ENCODE measurements around the gene KRT73. TPM values are rescaled to one million over a fixed set of nuclear protein-coding genes. Genes with fewer than 3 reads are reported as not detected.

Gene KRT73
- total and polyA plus RNA-seq, 2 experiments from 2014 or later, result not detected

- no peaks in the 10 kb centered on the region for H3K4me1 ChIP-seq (ENCODE audit: insufficient read depth)
- no peaks in the 10 kb centered on the region for H4K20me1 ChIP-seq (ENCODE audit: insufficient read depth, poor library complexity, severe bottlenecking)
- no peak overlapping the region for H3K27ac ChIP-seq
- peaks cover 10% of the 10 kb centered on the region for H3K27me3 ChIP-seq
- 98% methylated on average over 10 of the region's 10 CpGs for WGBS (ENCODE audit: low lambda C conversion rate, missing lambda C conversion rate)
- H3K4me2 ChIP-seq, result no peak overlapping the region
- H3K79me2 ChIP-seq, result no peaks in the 10 kb centered on the region
- H2AFZ ChIP-seq, result no peak overlapping the region
- TF ChIP-seq CTCF (IDR thresholded peaks at IDR 0.05; ENCODE audit: poor library complexity) (no peak), EZH2phosphoT487 (IDR thresholded peaks at IDR 0.05; ENCODE audit: low read depth, severe bottlenecking, unreplicated experiment) (no peak), EZH2 (IDR thresholded peaks at IDR 0.05; ENCODE audit: borderline replicate concordance) (no peak)
- no peaks in the 10 kb centered on the region for H3K9me2 ChIP-seq (replicated peaks; ENCODE audit: insufficient read depth)
- no peaks in the 10 kb centered on the region for H3K9me3 ChIP-seq (ENCODE audit: low read depth)
- no peak for DNase-seq (ENCODE audit: low spot score)
- no peaks in the 10 kb centered on the region for H3K36me3 ChIP-seq (replicated peaks; ENCODE audit: insufficient read depth, low read depth)
- no peak overlapping the region for H3K4me3 ChIP-seq
These were observed 47.8 kb downstream of the KRT73 start for GRCh38 chr12:52570511-52570910.

- Histone ChIP-seq H3K4me1 (ENCODE audit: insufficient read depth) (no peaks in the 10 kb centered on the region), H3K27ac (no peak overlapping the region), H3K36me3 (replicated peaks; ENCODE audit: insufficient read depth, low read depth) (no peaks in the 10 kb centered on the region), H3K4me3 (no peak overlapping the region), H3K27me3 (peaks cover 19% of the 10 kb centered on the region), H2AFZ (no peak overlapping the region), H4K20me1 (ENCODE audit: insufficient read depth, poor library complexity, severe bottlenecking) (no peaks in the 10 kb centered on the region), H3K9me3 (ENCODE audit: low read depth) (no peaks in the 10 kb centered on the region), H3K4me2 (no peak overlapping the region), H3K79me2 (no peaks in the 10 kb centered on the region), H3K9me2 (replicated peaks; ENCODE audit: insufficient read depth) (no peaks in the 10 kb centered on the region)
- TF ChIP-seq EZH2phosphoT487 (IDR thresholded peaks at IDR 0.05; ENCODE audit: low read depth, severe bottlenecking, unreplicated experiment) (no peak), CTCF (IDR thresholded peaks at IDR 0.05; ENCODE audit: poor library complexity) (no peak), EZH2 (IDR thresholded peaks at IDR 0.05; ENCODE audit: borderline replicate concordance) (no peak)
- no peak for DNase-seq (ENCODE audit: low spot score)
- 95% methylated on average over 12 of the region's 12 CpGs for WGBS (ENCODE audit: low lambda C conversion rate, missing lambda C conversion rate)
These were observed 50.2 kb downstream of the KRT73 start for GRCh38 chr12:52568111-52568510.

- H3K36me3 ChIP-seq (replicated peaks; ENCODE audit: insufficient read depth, low read depth), result no peaks in the 10 kb centered on the region
- no peak for TF ChIP-seq EZH2phosphoT487 (IDR thresholded peaks at IDR 0.05; ENCODE audit: low read depth, severe bottlenecking, unreplicated experiment)
- TF ChIP-seq CTCF (IDR thresholded peaks at IDR 0.05; ENCODE audit: poor library complexity), result no peak
- TF ChIP-seq EZH2 (IDR thresholded peaks at IDR 0.05; ENCODE audit: borderline replicate concordance), result no peak
- 83% methylated on average over 7 of the region's 8 CpGs for WGBS (ENCODE audit: low lambda C conversion rate, missing lambda C conversion rate)
- H4K20me1 ChIP-seq (ENCODE audit: insufficient read depth, poor library complexity, severe bottlenecking), result no peaks in the 10 kb centered on the region
- H3K27ac ChIP-seq, result no peak overlapping the region
- peaks cover 19% of the 10 kb centered on the region for H3K27me3 ChIP-seq
- H2AFZ ChIP-seq, result no peak overlapping the region
- H3K4me3 ChIP-seq, result no peak overlapping the region
- H3K9me2 ChIP-seq (replicated peaks; ENCODE audit: insufficient read depth), result no peaks in the 10 kb centered on the region
- no peak overlapping the region for H3K4me2 ChIP-seq
- H3K4me1 ChIP-seq (ENCODE audit: insufficient read depth), result no peaks in the 10 kb centered on the region
- H3K9me3 ChIP-seq (ENCODE audit: low read depth), result no peaks in the 10 kb centered on the region
- DNase-seq (ENCODE audit: low spot score), result no peak
- H3K79me2 ChIP-seq, result no peaks in the 10 kb centered on the region
These were observed 51.5 kb downstream of the KRT73 start for GRCh38 chr12:52566847-52567291.

GRCh38 chr12:52564582-52564981 is 53.8 kb downstream of the KRT73 start:
- no peaks in the 10 kb centered on the region for H3K36me3 ChIP-seq (replicated peaks; ENCODE audit: insufficient read depth, low read depth)
- H3K9me2 ChIP-seq (replicated peaks; ENCODE audit: insufficient read depth), result no peaks in the 10 kb centered on the region
- H3K79me2 ChIP-seq, result no peaks in the 10 kb centered on the region
- H3K4me3 ChIP-seq, result no peak overlapping the region
- no peaks in the 10 kb centered on the region for H4K20me1 ChIP-seq (ENCODE audit: insufficient read depth, poor library complexity, severe bottlenecking)
- H2AFZ ChIP-seq, result no peak overlapping the region
- H3K9me3 ChIP-seq (ENCODE audit: low read depth), result no peaks in the 10 kb centered on the region
- H3K27me3 ChIP-seq, result peaks cover 26% of the 10 kb centered on the region
- DNase-seq (ENCODE audit: low spot score), result no peak
- no peak for TF ChIP-seq EZH2phosphoT487 (IDR thresholded peaks at IDR 0.05; ENCODE audit: low read depth, severe bottlenecking, unreplicated experiment)
- no peak for TF ChIP-seq CTCF (IDR thresholded peaks at IDR 0.05; ENCODE audit: poor library complexity)
- no peak for TF ChIP-seq EZH2 (IDR thresholded peaks at IDR 0.05; ENCODE audit: borderline replicate concordance)
- H3K27ac ChIP-seq, result no peak overlapping the region
- no peak overlapping the region for H3K4me2 ChIP-seq
- H3K4me1 ChIP-seq (ENCODE audit: insufficient read depth), result no peaks in the 10 kb centered on the region
- WGBS (ENCODE audit: low lambda C conversion rate, missing lambda C conversion rate), result 50% methylated on average over 1 of the region's 1 CpG
